HG03108 (cell line): ENCODE measurements around the gene TMEM232.
A peak's percentile ranks its signal among the peaks of the same experiment; 100 is the strongest.
"Not testable (repeated sequence)": the region's sequence is repeated elsewhere in the genome, so short reads cannot be mapped to it uniquely, and the experiment has no call there.

Experiments
- ATAC-seq: cut with Tn5 transposase; IDR thresholded peaks from one replicate; pipeline ENCODE4 v1.9.1; 2021; ENCODE audit warnings: moderate library complexity; ENCODE audit not compliant: unreplicated experiment

The TMEM232 gene

GRCh38 chr5:110716247-110717245 lies 9.9 kb downstream of the TMEM232 start:
- peak; percentile 84 for ATAC-seq

DNA sequence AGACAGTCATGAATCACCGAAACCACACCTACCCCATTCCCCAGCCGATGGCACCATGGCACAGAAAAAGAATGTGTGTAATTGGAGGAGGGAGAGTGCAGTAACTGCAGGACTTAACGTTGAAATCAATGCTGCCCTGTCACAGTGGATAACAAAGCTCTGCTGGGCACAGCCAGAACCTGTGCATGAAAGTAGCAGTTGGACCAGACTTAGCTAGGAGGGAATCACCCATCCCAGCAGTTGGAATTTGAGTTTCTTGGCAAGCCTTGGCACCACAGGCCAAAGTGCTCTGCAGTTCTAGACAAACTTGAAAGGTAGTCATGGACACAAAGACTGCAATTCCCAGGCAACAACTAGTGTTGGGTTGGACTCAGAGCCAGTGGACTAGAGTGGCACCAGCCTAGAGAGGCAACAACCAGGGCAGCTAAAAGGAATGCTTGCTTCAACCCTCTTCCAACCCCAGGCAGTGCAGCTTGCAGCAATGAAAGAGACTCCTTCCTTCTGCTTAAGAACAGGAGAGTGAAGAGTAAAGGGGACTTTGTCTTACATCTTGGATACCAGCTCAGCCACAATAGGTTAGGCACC lies 19.1 kb downstream of the TMEM232 start:
- no peak for ATAC-seq

DNA sequence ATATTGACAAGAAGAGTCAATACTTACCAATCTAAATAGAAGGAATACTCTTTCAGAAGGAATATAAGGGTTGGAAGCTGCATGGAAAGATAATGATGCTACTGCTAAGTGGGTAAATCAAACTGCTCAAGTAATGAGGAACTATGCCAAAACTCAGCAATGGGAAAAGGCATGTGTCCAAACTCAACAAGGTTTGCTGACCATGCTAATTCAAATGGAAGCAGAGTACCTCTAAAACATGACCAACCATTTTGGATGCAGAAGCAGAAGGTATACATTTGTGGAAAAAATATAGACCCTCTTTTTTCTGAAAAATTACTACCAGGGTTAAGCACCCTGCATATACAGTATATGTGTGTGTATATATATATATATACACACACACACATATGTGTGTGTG lies 21.1 kb downstream of the TMEM232 start:
- no peak for ATAC-seq

GRCh38 chr5:110703481-110703880 lies 23.0 kb downstream of the TMEM232 start:
- ATAC-seq: no peak

GRCh38 chr5:110702704-110703103 lies 23.8 kb downstream of the TMEM232 start:
- ATAC-seq: no peak

GRCh38 chr5:110702300-110702699 lies 24.2 kb downstream of the TMEM232 start:
- ATAC-seq: no peak

DNA sequence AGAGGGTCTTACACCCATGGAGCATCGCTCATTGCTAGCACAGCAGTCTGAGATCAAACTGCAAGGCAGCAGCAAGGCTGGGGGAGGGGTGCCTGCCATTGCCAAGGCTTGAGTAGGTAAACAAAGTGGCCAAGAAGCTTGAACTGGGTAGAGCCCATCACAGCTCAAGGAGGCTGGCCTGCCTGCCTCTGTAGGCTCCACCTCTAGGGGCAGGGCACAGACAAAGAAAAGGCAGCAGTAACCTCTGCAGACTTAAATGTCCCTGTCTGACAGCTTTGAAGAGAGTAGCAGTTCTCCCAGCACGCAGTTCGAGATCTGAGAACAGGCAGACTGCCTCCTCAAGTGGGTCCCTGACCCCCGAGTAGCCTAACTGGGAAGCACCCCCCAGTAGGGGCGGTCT lies 33.8 kb downstream of the TMEM232 start:
- ATAC-seq: not testable (repeated sequence)

GRCh38 chr5:110690587-110690986 lies 35.9 kb downstream of the TMEM232 start:
- not testable (repeated sequence) for ATAC-seq

GRCh38 chr5:110687485-110687884 lies 39.0 kb downstream of the TMEM232 start:
- ATAC-seq: no peak

DNA sequence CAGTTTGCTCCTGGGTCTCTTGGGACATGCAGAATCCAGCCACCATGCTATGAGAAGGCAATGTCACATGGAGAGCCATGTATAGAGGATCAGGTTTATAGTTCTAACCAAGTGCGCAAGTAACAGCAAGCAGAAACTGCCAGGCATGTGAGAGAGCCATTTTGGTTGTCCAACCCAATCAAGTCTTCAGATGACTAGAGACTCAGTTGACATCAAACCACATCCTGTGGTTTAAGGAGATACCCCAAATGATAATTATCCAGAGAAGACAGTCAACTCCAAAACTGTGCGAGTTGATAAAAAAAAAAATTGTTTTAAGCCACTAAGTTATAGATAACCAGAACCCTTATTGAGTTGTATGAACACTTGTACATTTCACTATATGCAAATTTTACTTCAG lies 40.2 kb downstream of the TMEM232 start:
- no peak for ATAC-seq

DNA sequence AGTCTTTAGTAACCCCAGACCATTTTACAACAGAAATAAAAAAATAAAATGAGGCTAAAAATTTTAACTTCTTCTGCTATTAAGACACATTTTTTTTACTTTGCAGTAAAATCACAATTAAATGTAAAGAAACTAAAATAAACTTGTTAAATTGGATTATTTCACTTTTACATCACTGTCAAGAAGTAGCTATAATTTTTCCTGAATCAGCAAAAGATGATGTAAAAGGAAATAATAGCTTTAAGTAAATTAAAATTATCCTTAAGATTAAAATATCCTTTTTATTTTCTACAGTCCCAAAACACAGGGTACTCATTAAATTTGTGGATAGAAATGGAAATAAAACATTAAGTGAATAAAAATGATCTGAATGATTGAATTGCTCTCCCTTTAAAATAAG lies 44.5 kb downstream of the TMEM232 start:
- ATAC-seq: no peak

GRCh38 chr5:110681109-110681508 lies 45.4 kb downstream of the TMEM232 start:
- ATAC-seq: no peak

DNA sequence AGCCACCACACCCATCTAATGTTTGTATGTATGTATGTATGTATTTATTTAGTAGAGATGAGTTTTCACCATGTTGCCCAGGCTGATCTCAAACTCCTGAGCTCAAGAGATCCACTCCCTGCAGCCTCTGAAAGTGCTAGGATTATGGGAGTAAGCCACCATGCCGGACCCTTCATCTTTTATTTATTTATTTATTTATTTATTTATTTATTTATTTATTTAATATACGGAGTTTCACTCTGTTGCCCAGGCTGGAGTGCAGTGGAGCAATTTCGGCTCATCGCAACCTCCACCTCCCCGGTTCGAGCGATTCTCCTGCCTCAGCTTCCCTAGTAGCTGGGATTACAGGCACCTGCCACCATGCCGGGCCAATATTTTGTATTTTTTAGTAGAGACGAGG lies 49.9 kb downstream of the TMEM232 start:
- not testable (repeated sequence) for ATAC-seq

GRCh38 chr5:110665184-110665726 lies 61.2 kb downstream of the TMEM232 start:
- no peak for ATAC-seq

GRCh38 chr5:110663525-110663924 lies 62.9 kb downstream of the TMEM232 start:
- ATAC-seq: peak; percentile 78

GRCh38 chr5:110658006-110658405 lies 68.5 kb downstream of the TMEM232 start:
- no peak for ATAC-seq

DNA sequence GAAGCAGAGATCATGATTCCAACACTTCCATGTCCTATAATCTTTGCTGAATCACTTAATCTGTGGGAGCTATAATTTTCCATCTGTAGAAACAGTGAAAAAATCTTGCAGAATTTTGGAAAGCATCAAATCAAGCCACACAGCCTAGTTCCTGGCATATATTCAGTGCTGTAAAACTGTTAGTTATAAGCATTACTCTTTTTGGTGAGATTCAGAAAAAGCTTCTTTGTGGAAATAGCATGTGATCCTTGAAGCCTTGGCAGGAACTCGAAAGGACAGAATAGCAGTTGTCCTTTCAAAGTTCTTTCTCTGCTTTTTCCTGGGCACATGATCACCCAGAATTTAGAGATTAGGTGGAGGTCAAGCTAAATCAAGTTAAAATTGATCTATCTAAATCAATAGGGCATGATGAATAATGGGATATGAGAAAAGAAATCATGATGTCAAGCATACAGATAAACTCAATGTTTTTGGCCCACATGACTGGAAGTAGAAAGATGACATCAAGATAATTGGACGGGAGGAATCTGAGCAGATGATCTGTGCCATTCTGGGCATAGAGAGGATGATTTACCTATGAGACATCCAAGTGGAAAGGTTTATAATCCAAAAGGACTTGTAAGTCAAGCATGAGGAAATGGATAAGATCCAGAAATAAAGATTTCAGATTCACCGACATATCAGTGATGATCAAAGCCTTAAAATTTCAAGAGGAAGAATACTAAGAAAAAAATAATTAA lies 73.1 kb downstream of the TMEM232 start:
- no peak for ATAC-seq

DNA sequence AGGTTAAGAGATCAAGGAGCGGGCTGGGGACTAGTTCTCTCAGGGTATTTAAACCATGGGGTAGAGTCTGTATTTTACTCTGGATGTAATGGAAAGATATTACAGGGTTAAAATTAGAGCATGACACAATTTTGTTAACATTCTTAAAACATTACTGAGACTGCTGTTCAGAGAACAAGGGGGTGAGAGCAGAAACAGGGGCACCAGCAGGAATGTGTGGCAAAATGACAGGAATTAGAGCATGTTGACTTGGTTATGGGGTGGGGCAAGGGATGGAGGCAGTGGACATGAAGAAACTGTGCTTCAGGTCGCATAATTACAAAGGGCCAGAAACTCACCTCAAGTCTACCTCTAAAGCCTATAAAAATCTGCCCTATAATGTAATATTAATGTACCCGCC lies 75.0 kb downstream of the TMEM232 start:
- no peak for ATAC-seq

- no peak for ATAC-seq
Measured at GRCh38 chr5:110644357-110644756, 82.1 kb downstream of the TMEM232 start.

DNA sequence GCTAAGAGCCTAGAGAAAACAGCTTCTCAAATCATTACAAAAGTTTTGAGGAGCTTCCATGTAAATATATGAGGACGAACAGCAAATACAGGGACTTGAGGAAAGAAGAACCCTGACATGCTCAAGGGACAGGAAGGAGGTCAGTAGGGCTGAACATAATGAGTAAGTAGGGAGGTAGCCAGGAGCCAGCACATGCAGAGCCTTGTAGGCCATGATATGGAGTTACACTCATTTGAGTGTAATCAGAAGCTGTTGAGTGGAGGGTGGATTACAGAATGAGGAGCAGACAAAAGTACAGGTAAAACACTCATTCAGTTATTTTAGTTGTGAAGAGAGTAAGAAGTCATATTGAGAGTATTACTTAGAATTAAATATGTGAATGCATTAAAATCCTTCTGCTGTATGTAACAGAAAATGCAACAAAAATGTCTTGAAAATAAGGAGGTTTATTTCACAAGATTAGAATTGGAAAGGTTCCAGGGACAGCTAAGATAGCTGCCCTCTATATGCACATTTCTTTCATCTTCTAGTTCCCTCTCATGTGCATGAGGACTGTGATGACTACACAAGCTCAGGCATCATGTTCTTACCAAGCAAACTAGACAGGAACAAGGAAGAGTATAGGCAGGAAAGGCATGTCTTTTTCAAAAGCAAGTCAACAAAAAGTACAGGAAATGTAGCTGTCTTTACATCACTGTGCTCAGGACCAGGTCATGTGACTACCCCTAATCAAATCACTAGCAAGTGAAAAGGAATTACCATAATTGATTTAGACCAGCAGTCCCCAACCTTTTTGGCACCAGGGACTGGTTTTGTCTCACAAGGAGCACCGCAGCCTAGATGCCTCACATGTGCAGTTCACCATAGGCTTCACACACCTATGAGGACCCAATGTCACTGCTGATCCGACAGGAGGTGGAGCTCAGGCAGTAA lies 87.2 kb downstream of the TMEM232 start:
- no peak for ATAC-seq
